ENCODE measurements around the gene PC.

- no peak for TF ChIP-seq POLR2A (IDR thresholded peaks at IDR 0.05; ENCODE audit: low read depth, low read length)
- TF ChIP-seq SPI1 (IDR thresholded peaks at IDR 0.05; ENCODE audit: low read depth, low read length), result no peak
- TF ChIP-seq TAF1 (IDR thresholded peaks at IDR 0.05; ENCODE audit: low read depth, low read length), result no peak
- TF ChIP-seq POLR2AphosphoS5 (IDR thresholded peaks at IDR 0.05; ENCODE audit: low read depth, low read length), result no peak
- no peak for TF ChIP-seq PAX5 (IDR thresholded peaks at IDR 0.05; ENCODE audit: insufficient read depth, low read length, severe bottlenecking)
- TF ChIP-seq POU2F2 (IDR thresholded peaks at IDR 0.05; ENCODE audit: low read depth, low read length), result no peak
These were observed 100.8 kb downstream of the PC start for GRCh38 chr11:66857234-66857926.

Data from GM12891 (cell line).